Measurements from ENCODE around the gene B4GALT5. TPM values are rescaled to one million over a fixed set of nuclear protein-coding genes. Genes with fewer than 3 reads are reported as not detected.
"Not testable (repeated sequence)": the region's sequence is repeated elsewhere in the genome, so short reads cannot be mapped to it uniquely, and the experiment has no call there.

The B4GALT5 gene
- total RNA-seq, 1 donor from 2014 or later: 62.0 TPM

GRCh38 chr20:49682798-49683197, 30.9 kb downstream of the B4GALT5 start:
- DNase-seq (ENCODE audit: low spot score in 2 of 2): no peak
- no peak for FAIRE-seq

GRCh38 chr20:49682278-49682677, 31.4 kb downstream of the B4GALT5 start:
- DNase-seq (ENCODE audit: low spot score in 2 of 2) (no peak), FAIRE-seq (no peak)

GRCh38 chr20:49681850-49682216, 31.8 kb downstream of the B4GALT5 start:
- DNase-seq (ENCODE audit: low spot score in 2 of 2): no peak
- FAIRE-seq: no peak

DNA sequence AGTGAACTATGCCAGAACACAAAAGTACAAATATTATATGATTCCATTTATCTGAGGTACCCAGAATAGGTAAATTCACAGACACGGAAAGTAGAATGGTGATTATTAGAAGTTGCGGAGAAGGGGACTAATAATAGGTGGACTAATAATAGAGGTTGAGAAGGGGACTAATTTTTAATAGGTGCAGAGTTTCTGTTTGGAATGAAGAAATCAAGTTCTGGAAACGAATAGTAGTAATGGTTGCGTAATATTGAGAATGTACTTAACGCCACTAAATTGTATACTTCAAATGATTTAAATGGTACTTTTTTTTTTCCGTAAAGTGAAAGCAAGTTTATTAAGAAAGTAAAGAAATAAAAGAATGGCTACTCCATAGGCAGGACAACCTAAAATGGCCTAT, 33.2 kb downstream of the B4GALT5 start:
- FAIRE-seq (no peak), DNase-seq (ENCODE audit: low spot score in 2 of 2) (no peak)

DNA sequence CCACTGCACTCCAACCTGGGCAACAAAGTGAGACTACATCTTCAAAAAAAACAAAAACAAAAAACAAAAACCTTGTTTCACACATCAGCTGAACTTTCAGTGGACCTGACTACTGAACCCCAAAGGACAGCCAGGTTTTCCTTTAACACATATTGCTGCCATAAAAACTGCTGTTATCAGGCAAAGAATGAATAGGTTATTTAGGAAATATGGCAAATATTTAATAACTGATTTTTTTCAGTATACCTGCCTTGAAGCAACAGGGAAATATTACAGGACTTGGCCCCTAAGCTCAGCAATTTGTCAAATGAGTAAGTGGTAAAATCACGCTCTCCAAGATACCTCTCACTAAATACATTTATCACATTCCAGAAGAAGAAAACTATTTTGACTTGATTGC, 34.0 kb downstream of the B4GALT5 start:
- no peak for FAIRE-seq
- DNase-seq (ENCODE audit: low spot score in 2 of 2): no peak

GRCh38 chr20:49677777-49678758, 35.6 kb downstream of the B4GALT5 start:
- no peak for DNase-seq (ENCODE audit: low spot score in 2 of 2)
- no peak for FAIRE-seq

DNA sequence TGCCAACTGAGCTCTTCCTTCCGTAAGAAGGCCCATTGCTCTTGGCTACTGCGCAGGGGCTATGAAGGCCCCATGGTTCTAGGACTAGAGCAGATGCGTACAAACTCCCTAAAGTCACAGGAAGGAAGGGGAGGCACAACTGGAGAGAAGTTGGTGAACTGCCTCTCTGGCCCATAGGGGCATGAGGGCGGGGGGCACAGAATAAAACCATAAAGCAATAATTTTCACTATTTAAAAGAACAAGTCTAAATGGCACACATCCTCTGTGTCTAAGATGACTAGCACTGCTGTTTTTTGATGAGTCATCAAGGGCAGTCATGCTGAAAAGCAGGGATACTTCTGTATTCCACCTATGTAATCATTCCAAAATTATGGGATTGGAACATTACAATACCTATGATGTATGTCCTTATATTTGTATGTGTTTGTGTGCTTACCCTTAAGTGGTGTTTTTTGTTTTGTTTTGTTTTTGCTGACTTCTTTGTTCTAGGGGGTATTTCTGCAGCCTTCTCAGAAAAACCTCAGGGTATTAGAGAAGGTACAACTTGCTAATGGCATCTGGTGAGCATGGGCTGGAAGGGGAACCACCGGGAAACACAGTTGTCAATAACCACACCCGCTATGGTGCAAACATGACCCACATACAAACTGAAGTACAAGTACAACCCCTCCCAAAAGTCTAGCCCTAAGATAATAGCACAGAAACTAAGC, 36.9 kb downstream of the B4GALT5 start:
- FAIRE-seq (no peak), DNase-seq (ENCODE audit: low spot score in 2 of 2) (no peak)

DNA sequence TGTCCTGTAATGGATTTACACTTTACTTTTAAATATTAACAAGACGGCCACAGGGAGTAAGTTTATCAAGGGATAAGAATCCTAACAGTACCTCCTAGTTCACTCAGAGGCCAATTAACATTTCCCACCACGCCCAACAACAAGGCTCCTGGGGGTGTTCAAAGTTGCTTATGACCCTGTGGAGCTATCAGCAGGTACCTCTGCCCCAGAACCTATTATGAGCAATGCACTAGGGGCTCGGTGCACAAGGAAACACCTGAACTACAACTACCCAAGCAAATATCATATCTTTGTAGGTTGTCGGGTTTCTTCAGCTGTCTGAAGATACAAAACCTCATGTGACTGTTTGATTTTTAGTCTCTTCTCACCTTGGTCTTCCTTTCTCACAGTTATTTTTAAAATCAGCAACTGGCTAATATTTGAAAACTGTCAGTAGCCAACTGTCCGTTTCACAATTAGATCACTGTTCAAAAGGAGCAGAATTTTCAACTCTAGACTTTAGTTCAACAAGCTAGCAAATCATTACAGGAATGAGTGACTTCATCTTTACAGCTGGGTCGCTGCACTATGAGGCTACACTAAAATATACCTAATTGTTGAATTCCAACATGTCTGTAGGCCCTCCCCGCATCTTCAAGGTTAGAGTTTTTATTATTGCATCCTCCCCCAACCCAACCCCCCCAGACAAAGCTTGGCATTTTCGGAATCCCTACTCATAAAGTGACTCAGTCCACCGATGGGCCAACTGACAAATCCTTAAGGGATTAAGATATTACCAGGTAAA, 38.1 kb downstream of the B4GALT5 start:
- FAIRE-seq (no peak), DNase-seq (ENCODE audit: low spot score in 2 of 2) (no peak)

DNA sequence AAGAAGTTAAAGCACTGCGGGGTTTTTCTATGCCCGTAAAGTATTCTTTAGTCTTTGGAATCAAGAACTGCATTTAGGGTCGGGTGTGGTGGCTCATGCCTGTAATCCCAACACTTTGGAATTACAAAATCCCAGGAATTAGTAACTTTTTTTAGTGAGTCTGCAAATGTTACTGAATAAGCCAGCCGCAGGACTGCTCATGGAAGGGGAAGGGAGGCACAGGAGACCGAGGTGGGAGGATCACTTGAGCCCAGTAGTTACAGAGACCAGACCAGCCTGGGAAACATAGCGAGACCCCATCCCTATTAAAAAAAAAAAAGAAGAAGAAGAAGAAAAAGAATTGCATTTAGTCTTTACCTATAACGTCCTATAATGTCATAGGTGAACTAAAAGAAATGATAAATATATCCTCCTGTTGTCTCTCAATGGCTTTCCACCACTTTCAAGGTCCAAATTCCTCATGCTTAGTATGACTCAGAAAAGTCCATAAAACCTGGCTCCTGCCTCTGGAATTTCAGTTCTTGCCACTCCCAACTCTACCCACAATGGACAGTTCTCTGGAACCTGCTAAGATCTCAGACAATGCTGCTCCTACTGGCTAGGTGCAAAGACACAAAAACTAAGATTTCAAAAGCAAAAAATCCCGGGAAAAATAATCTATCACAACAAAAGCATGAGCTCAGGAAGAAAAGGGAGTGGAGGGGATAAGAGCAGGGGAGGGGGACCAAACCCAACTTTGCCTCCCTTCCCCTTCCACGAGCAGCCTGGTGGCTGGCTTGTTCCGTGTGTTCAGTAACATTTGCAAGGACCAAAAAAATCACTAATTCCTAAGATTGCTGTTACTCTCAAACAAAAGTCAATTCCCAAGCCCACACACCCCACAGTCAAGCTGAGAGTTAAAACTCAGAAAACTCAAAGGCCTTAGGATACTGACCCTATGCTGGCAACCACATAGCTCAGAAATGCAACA, 39.0 kb downstream of the B4GALT5 start:
- no peak for DNase-seq (ENCODE audit: low spot score in 2 of 2)
- FAIRE-seq: no peak

- no peak for FAIRE-seq
- DNase-seq (ENCODE audit: low spot score in 2 of 2): no peak
Measured at GRCh38 chr20:49672096-49672664, 41.5 kb downstream of the B4GALT5 start.

- FAIRE-seq (no peak), DNase-seq (ENCODE audit: low spot score in 2 of 2) (no peak)
Measured at GRCh38 chr20:49671433-49671832, 42.2 kb downstream of the B4GALT5 start.

DNA sequence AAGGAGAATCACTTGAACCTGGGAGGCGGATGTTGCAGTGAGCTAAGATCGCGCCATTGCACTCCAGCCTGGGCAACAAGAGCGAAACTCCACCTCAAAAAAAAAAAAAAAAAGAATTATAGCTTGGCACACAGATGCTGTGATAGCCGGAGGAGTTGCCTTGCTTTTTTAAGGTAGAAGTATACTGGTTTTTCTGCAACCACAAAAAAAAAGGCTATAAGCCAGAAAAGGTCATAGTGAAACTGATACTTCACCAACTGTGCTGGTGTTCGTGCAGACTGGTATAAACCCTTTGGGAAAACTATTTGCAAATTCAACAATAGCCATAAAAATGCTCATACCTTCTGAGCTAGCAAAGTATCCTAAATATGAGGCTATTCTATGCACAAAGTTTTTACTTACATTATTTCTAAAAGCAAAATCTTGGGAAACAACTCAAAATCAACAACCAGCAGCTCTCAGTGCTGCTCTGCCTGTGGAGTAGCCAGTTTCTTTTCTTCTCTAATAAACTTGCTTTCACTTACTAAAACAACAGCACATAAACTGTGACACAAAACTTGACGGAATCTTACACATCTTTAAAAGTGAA, 44.0 kb downstream of the B4GALT5 start:
- no peak for DNase-seq (ENCODE audit: low spot score in 2 of 2)
- FAIRE-seq: no peak

DNA sequence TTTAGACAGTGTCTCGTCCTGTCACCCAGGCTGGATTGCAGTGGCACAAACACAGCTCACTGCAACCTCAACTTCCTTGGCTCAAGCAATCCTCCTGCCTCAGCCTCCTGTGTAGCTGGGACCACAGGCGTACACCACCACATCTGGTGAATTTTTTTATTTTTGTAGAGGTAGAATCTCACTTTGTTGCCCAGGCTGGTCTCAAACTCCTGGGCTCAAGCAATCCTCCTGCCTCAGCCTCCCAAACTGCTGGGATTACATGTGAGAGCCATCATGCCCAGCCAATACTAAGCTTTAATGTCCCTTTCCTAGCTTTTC, 44.8 kb downstream of the B4GALT5 start:
- DNase-seq (ENCODE audit: low spot score in 2 of 2); FAIRE-seq: not testable (repeated sequence)

- no peak for FAIRE-seq
- DNase-seq (ENCODE audit: low spot score in 2 of 2): no peak
Measured at GRCh38 chr20:49668181-49668877, 45.3 kb downstream of the B4GALT5 start.

DNA sequence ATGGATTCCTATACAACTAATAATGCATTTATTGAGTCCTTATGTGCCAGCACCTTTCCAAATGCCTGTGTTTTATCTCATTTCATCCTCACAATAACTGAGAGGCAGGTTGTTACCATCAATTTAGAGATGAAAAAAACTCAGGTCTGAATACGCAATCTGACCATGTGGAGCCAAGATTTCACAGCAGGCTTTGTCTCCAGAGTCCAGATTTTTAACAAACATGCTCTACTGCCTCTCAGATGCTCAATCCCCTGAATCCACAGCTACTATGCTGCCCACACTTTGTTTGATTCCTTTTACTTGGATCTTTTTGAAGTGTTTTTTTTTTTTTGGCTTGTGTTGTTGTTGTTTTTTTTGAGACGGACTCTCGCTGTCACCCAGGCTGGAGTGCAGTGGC, 46.8 kb downstream of the B4GALT5 start:
- no peak for FAIRE-seq
- no peak for DNase-seq (ENCODE audit: low spot score in 2 of 2)

DNA sequence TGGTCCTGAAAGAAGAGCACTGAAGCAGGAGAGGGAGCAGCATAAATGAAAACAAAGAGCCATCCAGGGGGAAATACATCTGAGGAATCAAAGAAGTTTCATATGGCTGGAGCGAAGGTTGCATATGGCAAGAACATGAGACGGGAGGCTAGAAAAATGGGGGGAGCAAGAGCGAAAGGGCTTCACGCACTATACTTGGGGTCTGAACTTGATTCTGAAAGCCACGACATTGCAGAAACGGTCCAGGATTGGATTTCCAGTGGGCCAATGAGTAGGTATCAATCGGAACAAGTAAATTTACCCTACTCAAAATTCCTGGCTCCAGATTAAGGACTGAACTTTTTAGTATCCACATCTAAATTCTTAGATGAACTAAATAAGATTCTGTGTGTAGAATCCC, 47.9 kb downstream of the B4GALT5 start:
- DNase-seq (ENCODE audit: low spot score in 2 of 2): no peak
- no peak for FAIRE-seq

- no peak for DNase-seq (ENCODE audit: low spot score in 2 of 2)
- no peak for FAIRE-seq
Measured at GRCh38 chr20:49664612-49665313, 48.9 kb downstream of the B4GALT5 start.

- DNase-seq (ENCODE audit: low spot score in 2 of 2) (no peak), FAIRE-seq (no peak)
Measured at GRCh38 chr20:49663112-49663511, 50.6 kb downstream of the B4GALT5 start.
